HG03060 (cell line): Measurements from ENCODE around the gene MTHFR.
"Not testable (repeated sequence)": the region's sequence is repeated elsewhere in the genome, so short reads cannot be mapped to it uniquely, and the experiment has no call there.

Source experiments
- ATAC-seq: cut with Tn5 transposase; IDR thresholded peaks from one replicate; pipeline ENCODE4 v1.9.1; 2021; ENCODE audit warnings: low read depth, moderate number of reproducible peaks; ENCODE audit not compliant: unreplicated experiment

Gene MTHFR

DNA sequence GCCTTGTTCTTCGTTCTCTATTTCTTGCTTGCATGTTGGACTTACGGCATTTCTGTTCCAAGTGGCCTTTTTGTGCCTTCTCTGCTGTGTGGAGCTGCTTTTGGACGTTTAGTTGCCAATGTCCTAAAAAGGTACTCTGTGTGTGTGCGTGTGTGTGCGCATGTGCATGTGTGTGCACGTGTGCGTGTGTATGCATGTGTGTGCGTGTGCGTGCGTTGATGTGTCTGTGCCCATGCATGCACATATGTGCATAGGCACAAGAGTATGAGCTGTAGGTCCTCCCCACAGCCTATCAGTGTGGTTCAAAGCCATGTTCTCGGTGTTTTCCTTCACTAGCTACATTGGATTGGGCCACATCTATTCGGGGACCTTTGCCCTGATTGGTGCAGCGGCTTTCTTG is 28.1 kb upstream of the MTHFR start:
- ATAC-seq = no peak

DNA sequence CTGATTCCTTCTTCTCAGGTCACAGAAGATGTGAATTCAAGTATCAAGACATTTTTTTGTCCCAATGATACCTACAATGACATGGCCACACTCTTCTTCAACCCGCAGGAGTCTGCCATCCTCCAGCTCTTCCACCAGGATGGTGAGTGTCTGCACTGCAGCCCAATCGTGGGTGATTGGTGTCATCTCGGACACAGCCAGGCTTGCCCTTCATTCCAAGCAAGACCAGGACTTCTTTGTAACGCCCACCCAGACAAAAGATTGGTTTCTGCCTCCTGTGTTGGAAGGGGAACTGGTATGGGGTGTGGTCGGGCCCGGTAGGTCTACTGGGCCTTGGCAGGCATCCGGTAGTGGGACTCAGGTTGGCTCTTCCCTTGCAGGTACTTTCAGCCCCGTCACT is 27.7 kb upstream of the MTHFR start:
- no peak for ATAC-seq

DNA sequence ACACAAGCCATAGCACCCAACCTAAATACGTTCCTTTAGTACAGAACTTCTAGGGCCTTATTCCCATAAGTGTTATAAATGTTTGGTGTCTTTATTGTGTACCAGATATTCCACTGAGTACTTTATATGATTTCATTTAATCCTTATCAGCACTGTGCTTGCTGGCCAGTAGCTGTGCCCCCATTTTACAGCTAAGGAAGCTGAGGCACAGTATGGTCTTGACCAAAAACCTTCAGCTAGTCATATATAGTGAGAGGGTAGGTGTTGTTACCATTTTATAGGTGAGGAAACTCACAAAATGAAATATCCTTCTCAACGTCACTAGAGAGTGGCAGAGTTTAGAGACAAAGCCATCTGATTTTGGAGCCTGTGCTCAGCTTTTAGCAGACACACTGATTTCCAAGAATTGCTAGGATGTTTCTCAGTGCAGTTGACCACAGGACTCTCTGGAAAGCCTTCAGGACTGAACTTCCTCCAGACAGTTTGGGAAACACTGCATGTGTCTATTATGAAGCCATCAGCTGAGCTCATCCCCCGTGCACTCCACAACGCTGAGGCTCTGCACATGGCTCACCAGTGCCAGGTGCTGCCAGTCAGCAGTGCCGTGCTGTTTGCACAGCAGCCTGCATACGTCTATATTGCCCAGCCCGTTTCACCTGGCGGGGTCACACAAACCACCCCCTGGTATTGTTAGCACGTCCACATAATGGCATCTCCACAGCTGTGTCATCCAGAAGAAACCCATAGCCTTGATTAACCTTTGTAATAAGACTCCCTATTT is 26.4 kb upstream of the MTHFR start:
- ATAC-seq = no peak

DNA sequence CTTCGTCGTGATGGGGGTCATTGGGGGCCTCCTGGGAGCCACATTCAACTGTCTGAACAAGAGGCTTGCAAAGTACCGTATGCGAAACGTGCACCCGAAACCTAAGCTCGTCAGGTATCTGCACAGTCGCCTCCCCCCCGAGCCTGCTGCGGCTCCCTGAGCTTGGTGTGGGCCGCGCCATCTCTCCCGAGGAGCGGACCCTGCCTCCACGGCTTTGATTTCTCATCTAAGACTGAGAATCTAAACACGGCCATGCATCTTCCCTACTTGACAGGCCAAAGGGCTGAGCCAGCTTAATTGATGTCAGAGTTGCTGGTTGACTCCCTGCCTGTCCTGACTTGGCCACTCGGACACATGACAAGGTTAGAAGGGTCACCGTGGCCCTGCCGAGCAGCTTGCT is 22.7 kb upstream of the MTHFR start:
- ATAC-seq = no peak

DNA sequence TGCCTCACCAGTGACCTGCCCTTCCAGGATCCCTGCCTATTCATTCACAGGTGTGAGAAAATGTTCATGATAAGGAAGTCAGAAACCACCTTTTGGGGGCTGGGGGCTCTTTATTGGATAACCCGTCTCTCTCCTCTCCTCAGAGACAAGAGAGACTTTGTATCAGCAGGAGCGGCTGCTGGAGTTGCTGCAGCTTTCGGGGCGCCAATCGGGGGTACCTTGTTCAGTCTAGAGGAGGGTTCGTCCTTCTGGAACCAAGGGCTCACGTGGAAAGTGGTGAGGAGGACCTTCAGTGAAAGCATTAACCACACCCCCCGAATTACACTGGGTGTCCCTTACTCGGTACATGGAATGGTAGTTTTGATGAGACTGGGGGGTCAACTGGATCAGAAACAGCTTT is 21.2 kb upstream of the MTHFR start:
- no peak for ATAC-seq

DNA sequence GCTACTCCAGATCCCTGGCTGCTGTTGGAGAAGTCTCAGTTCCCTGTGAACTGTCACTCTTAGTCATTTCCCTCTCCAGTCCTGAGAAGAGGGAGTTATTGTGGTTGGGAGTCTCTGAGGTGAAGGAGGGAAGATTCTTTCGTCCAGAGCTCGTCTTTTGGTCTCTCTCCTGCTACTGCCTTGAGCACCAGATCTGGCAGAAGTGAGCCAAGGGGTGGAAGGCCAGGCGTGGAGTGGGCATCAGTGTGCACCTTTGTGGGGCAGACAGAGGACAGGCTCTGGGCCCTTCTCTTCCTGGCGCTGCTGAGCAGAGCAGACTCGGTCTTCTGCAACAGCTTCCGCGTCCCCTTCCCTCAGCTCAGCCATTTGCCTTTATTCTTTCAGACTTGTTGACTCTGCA is 19.4 kb upstream of the MTHFR start:
- no peak for ATAC-seq

DNA sequence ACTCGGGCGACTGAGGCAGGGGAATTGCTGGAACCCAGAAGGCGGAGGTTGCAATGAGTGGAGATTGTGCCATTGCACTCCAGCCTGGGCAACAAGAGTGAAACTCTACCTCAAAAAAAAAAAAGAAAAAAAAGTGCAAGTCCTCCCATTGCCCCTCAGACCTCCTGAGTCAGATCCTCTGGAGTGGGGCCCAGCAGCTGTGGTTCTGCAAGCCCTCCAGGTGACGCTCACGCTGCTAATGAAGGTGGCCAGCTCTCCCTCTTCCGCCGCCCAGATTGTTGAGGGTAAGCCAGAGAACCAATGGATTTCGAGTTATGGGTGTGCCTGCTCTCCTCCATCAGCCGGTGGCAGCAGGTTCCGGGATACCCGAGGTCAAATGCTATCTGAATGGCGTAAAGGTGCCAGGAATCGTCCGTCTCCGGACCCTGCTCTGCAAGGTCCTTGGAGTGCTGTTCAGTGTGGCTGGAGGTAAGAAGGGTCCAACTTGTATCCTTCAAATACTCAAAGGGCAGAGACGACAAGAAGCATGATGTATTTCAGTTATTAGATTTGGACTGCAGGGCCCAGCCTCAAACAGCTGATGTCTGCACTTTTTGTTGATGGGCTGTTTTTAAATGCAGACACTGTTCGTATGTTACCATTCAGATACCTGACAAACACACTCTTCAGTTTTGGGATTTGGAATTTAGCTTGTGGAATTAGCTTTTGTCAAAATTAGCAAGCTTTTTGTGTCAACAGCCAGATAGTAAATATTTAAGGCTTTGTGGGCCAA is 17.8 kb upstream of the MTHFR start:
- ATAC-seq = no peak

DNA sequence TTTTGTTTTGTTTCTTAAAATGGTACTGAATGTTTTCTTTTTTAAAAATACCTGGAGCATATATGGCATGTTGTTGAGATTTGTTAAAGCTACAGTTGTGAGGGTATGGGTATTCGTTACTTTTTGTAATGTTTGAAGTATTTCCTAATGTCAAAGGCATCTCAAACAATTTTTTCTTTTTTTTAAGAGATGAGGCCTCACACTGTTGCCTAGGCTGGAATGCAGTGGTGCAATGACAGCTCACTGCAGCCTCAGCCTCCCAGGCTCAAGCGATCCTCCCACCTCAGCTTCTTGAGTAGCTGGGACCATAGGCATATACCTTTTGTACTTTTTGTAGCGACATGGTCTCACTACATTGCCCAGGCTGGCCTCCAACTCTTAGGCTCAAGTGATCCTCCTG is 16.3 kb upstream of the MTHFR start:
- no peak for ATAC-seq

DNA sequence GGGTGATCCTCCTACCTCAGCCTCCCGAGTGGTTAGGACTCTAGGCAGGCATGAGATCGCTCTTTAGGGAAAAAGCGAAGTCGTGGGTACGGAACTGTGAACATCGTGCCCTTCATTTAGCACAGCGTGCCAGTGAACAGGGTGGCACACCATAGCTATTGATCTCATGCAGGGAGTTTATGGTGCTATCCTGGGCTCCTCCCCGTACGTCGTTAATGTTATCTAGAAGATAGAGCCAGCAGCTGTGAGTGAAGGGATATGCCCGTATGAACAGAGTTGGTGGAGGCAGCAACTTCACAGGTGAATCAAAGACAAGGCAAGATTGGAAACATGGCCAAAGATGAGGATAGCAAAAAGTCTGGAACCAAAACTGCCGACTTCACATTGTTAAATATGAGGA is 11.4 kb upstream of the MTHFR start:
- ATAC-seq = no peak

DNA sequence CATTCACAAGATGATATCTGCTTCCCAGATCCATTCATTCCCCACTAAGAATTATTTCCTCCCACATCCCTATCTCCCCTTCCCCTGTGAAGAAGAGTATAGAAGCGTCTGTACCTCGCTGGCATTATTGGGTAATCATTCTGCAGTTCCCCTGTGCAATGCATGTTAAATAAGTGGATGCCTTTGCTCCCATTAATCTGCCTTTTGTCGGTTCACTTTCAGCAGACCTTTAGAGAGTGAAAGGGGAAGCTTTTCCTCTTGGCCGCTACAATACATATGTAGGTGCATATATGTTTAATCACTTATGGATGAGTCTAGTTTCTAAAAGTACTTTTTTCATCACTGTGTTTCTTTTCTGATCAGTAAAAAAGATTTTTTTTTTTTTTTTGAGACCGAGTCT is 7.3 kb upstream of the MTHFR start:
- ATAC-seq = no peak

DNA sequence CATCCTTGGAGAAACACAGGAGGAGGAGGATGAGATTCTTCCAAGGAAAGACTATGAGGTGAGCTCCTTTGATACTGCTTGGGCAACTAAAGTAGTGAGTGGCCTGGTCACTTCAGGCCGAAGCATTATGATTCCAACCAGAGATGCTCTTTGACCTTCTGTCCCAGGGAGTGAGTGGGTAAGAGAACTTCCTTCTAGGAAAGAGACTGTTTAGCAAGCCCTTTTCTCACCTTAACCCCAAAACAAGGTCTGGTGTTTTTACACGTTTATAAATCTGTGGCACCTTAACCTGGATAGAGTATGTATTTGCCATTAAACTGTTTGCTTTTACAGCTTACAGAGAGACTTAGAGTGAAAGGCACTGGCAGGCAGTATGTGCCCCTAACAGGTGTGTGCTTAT is 1.4 kb upstream of the MTHFR start:
- no peak for ATAC-seq

DNA sequence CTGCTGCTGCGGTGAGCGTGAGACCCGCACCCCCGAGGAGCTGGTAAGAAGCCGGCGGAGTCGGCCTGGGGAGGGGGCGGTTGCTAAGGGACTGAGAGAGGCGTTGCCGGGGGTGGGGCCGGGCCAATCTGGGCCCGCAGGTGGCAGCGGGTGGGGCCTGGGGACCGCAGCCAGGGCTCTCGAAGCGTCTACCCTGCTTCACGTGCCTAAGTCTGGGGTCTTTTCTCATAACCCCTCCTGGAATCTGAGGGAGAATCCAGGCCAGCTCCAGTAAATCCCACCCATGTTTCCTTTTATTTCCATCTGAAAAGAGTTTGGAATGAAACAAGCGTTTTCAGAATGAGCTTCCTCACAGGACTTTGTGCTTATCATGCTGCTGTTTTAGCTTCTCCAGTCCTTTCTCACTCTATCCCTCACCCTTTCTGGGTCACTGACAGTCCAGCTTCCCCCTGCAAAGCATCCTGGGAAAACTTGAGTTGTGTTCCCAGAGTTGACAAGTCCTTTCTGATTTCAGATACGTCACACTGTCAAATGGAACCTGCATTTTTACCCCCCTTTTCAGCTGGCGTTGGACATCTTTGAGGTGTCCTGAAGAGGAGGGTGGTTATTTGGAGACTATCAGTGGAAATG is 658 bp upstream of the MTHFR start:
- peak; percentile 5 for ATAC-seq

DNA sequence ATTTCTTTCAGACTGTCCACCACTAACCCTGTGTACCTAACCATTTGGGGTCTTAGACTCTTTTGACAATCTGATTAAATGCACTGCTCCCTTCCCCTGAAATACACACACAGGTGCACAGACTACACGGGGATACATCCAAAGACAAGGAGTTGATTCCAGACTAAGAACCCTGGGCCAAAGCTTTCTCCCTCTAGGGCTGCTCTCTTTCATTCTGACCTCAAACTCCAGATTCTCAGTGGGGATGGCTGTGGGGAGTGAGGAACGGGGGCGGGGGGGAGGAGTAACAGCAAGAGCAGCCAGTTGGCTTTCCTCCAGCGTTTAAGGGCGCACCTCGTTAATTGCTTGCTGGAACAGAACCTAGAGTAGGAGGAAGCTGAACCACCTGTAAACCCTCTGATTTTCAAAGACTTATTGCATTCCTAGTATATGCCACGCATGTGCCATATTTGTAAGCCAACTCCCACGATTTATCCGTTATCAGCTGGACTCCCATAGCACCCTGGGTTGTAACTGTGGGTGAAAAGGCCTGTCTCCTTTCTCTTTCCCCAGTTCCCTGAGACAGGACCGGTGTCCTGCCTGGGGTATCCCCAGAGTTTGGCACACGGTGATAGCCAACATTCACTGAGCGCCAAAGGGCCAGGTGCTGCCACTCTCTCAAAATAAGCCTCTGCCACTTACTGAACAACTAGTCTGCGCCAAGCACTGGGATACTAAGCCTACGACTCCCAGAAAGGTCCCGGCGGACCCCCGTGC is 920 bp downstream of the MTHFR start:
- no peak for ATAC-seq

DNA sequence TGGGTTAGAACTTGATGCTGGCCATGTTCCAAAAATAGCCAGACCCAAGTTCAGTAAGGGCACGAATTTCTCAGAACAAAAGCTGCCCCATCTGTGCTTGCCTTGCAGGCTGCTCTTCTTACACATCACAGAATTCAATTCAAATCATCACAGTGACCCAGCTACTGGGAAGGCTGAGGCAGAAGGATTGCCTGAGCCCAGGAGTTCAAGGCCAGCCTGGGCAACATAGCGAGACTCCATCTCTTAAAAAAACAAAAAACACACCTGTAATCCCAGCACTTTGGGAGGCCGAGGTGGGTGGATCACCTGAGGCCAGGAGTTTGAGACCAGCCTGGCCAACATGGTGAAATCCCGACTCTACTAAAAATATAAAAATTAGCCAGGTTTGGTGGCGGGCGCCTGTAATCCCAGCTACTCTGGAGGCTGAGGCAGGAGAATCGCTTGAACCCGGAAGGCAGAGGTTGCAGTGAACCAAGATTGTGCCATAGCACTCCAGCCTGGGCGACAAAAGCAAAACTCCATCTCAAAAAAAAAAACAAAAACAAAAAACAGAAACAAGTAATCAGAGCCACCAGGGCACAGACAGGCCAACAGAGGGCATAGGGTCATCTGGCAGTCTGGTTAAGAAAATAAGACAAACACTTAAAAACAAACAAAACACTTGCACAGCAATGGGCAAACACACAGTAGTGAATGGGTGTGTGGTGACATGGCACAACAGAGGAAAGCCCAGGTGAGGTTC is 1.7 kb downstream of the MTHFR start:
- not testable (repeated sequence) for ATAC-seq

DNA sequence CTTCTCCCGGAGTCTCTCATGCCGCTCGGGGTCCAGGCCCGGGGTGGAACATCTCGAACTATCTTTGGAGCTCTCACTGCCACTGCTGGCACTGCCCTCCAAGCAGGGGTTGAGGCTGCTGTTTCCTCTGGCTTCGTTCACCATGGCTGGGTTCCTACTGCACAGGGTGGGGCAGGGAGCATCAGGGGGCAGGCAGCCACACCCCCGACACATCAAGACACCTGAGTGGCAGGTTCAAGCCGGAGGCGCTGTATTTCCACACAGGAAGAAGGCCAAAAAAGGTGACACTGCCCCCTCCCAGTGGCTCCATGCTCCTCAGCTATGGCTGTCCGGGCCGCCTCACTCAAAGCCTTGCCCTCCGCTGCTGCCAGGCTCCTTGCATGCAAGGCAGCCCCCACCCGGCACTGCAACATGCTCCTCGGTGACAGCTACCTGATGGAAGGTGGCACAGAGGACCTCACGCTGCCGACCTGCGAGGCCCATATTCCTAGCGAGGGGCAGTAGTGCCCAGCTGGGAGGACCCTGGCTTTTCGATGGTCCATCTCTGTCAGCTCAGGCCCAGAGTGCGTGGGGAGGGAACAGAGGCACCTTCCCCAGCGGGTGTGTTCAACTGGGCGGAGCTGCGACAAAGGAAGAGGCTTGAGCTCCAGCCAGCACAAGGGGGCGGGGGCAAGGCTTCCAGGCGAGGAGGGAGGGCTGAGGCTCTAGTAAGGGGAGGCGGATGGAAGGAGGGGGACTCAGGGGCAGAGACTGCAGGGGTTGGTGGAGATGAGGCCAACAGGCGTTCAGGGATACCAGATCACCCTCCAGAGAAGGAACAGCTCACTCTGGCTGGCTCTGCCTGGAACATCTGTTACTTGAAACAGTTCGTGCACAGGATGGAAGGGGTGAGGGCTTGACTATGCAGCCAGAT is 2.5 kb downstream of the MTHFR start:
- ATAC-seq = no peak

DNA sequence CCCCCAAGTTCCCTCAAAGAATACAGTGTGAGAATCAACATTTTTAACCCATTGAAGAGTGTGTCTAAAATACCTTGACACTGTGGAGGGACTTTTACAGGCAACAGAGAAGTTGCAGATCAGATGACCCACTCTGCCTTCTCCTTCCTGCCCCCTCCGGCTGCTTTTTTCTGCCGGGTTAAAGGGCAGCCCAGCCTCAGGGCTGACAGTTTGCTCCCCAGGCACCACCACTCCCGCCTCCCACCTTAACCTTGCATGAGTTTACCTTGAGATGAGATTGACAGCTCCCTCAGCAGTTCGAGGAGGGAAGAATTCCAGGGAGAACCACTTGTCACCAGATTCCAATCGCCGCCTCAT is 3.2 kb downstream of the MTHFR start:
- ATAC-seq = no peak

DNA sequence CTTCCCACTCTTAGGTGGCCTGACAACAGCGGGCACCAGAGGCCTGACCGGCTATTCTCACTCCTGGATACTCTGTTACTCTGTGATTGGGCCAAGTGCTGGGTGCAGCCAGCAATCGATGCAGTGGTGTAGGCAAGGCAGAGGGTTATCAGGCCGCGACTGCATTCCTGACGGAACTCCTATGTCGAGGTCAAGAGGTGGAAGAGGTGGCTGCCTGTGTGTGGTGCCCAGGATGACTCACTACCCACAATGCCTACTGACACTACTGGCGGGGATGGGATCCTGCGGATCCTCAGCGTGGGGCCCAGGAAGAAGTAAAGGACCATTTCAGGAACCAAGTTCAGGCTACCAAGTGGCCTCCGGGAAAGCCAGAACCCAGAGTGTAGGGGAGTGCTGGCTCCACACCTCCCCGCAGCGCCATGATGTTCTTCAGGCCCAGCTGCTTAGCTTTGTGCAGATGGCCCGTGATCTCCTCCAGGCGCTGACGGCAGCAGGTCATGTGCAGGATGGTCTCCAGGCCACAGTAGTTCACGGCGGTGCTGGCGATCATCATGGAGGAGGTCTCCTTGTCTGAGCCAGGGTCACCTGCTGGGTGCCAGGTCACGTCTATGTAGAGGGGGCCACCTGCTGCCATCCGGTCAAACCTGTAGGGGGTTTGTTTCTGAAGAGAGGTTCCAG is 4.9 kb downstream of the MTHFR start:
- no peak for ATAC-seq

DNA sequence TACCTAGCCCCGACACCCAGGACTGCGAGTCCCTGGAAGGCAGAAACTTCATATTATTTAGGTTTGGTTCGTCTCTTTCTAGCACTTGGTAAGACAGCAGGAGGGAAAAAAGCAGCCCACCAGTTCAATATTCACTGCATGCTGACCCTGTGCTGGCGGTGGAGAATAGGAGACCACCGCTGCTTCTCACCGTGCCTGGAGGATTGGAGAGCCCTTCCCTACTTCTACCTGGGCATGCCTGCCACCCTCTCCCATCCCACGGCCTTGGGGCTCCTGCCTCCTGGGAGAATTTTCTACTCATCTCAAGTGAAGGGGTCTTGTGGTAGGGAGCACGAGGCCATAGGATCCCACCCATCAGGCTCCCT is 5.4 kb downstream of the MTHFR start:
- no peak for ATAC-seq

DNA sequence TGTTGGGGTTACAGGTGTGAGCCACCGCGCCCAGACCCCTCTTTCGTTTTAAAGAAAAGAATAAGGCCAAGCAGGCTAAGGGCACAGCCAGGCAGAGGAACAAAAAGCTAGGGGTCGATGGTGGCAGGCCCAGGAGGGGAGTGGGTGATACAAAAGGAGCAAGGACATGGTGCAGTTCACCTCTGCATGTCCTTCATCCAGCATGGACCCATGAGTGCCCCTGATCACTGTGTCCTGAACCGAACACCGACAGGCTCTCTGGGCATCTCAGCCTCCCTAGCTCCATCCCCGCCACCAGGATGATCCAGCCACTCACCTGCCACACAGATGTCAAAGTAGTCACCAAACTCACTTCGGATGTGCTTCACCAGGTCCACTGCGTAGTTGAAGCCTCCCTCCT is 5.9 kb downstream of the MTHFR start:
- ATAC-seq = no peak
